ENCODE results near the gene CWC27. TPM values are rescaled to one million over a fixed set of nuclear protein-coding genes. Genes with fewer than 3 reads are reported as not detected.
A peak's percentile ranks its signal among the peaks of the same experiment; 100 is the strongest.

The CWC27 gene
- total RNA-seq, 2 donors from 2014 or later, result 9.1 to 12.1 TPM

DNA sequence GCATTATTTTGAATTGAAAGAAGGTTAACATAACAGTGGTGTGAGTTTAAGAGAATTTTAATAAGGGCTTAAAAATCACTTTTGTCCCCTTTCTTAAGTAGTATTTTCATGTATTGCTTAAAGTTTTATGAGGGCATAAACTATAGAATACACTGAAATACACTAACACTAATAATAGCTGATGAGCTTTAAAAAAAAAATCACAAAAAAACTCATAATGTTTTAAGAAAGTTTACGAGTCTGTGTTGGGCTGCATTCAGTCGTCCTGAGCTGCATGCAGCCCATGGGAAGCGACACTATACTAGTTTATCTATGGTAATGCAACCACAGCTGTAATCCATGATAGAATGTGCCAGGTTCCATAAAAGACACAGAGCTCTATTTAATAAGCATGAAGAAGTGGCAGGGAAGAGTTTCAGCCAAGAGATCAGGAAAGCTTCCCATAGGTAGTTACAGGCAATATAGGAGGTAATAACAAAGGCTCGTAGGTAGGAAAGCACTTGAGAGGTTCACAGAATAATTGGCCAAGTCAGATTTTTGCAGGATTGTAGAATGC, 4.7 kb upstream of the CWC27 start:
- H3K9me3 ChIP-seq, result no peaks in the 10 kb centered on the region
- H3K4me3 ChIP-seq, result no peak overlapping the region
- no peaks in the 10 kb centered on the region for H3K36me3 ChIP-seq
- H3K4me1 ChIP-seq, result peaks cover 0 to 35% of the 10 kb centered on the region in 2 donors
- DNase-seq (ENCODE audit: low spot score), result no peak
- no peak overlapping the region for H3K27ac ChIP-seq
- no peaks in the 10 kb centered on the region for H3K27me3 ChIP-seq
- TF ChIP-seq, protein P1, sequence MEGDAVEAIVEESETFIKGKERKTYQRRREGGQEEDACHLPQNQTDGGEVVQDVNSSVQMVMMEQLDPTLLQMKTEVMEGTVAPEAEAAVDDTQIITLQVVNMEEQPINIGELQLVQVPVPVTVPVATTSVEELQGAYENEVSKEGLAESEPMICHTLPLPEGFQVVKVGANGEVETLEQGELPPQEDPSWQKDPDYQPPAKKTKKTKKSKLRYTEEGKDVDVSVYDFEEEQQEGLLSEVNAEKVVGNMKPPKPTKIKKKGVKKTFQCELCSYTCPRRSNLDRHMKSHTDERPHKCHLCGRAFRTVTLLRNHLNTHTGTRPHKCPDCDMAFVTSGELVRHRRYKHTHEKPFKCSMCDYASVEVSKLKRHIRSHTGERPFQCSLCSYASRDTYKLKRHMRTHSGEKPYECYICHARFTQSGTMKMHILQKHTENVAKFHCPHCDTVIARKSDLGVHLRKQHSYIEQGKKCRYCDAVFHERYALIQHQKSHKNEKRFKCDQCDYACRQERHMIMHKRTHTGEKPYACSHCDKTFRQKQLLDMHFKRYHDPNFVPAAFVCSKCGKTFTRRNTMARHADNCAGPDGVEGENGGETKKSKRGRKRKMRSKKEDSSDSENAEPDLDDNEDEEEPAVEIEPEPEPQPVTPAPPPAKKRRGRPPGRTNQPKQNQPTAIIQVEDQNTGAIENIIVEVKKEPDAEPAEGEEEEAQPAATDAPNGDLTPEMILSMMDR (IDR thresholded peaks at IDR 0.05), result no peak

DNA sequence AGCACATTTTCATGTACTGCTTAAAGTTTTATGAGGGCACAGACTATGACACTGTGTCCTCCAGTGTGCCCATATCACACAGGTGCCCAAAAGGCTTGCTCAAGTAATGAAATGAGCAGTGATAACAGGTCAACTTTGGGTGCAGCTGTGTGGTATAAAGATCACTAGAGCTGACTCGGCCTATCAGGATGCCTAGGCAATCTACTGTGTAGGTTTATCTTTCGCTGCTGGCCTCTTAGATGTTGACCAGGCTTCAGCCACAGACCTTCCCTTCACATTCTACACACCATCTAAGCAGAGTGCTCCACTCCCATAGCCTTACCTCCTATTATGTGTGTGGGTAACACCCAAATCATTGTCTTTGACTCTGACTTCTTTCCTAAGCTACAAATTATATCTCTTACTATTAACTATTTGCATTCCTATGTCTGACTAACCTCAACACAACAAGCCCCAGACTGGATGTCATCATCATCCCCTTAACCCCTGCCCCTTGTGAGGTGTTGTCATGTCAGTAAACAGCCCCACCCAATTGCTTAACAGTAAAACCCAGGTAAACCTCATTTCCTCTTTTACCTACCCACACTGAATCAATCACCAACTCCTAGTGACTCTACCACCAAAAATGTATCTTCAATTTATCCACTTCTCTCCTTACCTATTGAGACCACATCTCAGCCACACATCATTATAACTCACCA, 2.8 kb upstream of the CWC27 start:
- Histone ChIP-seq H3K27me3 (no peaks in the 10 kb centered on the region), H3K27ac (no peak overlapping the region), H3K4me1 (peaks cover 0 to 38% of the 10 kb centered on the region in 2 donors), H3K9me3 (no peaks in the 10 kb centered on the region), H3K36me3 (no peaks in the 10 kb centered on the region), H3K4me3 (no peak overlapping the region)
- DNase-seq (ENCODE audit: low spot score), result no peak
- TF ChIP-seq, protein P1 (IDR thresholded peaks at IDR 0.05), result no peak

DNA sequence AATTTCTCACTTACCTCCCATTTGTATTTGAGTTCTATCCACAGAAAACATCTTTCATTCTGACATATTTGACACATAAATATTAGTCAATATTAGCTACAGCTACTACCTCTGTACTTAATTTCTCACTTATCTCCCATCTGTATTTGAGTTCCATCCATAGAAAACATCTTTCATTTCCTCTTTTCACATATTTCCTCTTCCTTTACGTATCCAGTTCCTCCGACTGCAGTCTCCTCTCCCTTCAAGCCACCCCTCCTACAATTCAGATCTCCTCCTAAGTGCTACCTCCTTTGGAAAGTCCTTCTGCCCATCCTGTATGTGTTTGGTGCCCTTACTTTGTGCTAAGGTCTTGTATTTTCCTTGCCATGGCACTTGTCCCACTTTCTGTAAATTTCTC, 1.8 kb upstream of the CWC27 start:
- Histone ChIP-seq H3K4me3 (peak overlapping the region in 1 of 2 donors; percentile 60), H3K36me3 (no peaks in the 10 kb centered on the region), H3K9me3 (no peaks in the 10 kb centered on the region), H3K4me1 (peaks cover 0 to 38% of the 10 kb centered on the region in 2 donors), H3K27me3 (no peaks in the 10 kb centered on the region), H3K27ac (no peak overlapping the region)
- DNase-seq (ENCODE audit: low spot score), result no peak
- TF ChIP-seq, protein P1 (IDR thresholded peaks at IDR 0.05), result no peak

DNA sequence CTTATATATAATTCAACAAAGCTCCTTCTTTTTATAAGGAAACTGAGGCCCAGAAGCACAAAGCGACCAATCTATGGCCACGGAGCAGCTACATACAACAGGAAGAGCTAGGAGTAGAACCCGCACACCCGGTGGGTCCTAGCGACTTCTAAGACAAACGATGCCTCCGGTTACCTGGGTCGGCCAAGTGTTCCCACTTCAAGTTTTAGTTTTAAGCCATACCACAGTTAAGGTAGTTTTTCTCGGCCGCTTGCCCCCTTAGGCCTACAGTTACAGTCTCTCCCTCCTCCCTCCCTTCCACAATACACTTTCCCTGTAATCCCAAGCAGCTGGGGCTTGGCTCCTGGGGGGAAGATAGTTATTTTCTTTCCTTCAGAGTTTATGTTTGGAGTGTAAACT, 772 bp upstream of the CWC27 start:
- Histone ChIP-seq H3K27ac (peak overlapping the region; percentile 86 to 88), H3K36me3 (no peaks in the 10 kb centered on the region), H3K4me3 (peak overlapping the region; percentile 60 to 67), H3K4me1 (peaks cover 0 to 38% of the 10 kb centered on the region in 2 donors), H3K27me3 (no peaks in the 10 kb centered on the region), H3K9me3 (no peaks in the 10 kb centered on the region)
- no peak for DNase-seq (ENCODE audit: low spot score)
- TF ChIP-seq, protein P1 (IDR thresholded peaks at IDR 0.05), result no peak

DNA sequence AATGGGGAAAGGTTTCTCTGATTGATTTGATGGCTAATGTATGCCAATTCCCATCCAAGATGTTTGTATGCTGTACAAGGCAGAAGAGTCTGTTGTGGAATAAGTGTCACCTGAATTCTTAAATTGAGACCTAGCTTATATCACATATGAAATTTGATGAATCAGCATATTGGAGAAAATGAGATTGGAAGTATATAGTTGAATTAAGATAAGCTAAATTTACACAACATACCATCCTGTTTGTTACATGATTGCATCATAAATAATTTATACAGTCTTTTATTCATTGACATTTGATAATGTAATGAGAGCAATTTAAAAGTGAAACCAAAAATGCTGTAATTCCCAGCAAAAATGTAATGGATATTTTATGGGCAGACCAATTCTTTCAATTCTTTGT, 1.1 kb downstream of the CWC27 start:
- H3K4me3 ChIP-seq, result peak overlapping the region; percentile 60 to 67
- peaks cover 0 to 38% of the 10 kb centered on the region in 2 donors for H3K4me1 ChIP-seq
- no peaks in the 10 kb centered on the region for H3K9me3 ChIP-seq
- TF ChIP-seq, protein P1 (IDR thresholded peaks at IDR 0.05), result no peak
- H3K27me3 ChIP-seq, result no peaks in the 10 kb centered on the region
- DNase-seq (ENCODE audit: low spot score), result no peak
- no peaks in the 10 kb centered on the region for H3K36me3 ChIP-seq
- H3K27ac ChIP-seq, result no peak overlapping the region

Measured in right atrium auricular region (tissue), 2 donors.